T-helper 2 cell treated with Interferon-gamma antibody and Interleukin-4, amounts not matched to agents 5 μg/mL and 100 μg/mL, for 36 hours (primary cell): ENCODE data around the gene C16orf95.

ENCODE experiments used
- DNase-seq: peaks from one replicate; pipeline ENCODE4 v3.0.0; 2021; ENCODE audit warnings: low spot score
- H3K27ac Mint-ChIP-seq: one replicate; pipeline ENCODE4 v1.8.0; 2021; ENCODE audit warnings: mild to moderate bottlenecking, mixed read lengths
- H3K27me3 Mint-ChIP-seq: one replicate; pipeline ENCODE4 v1.8.0; 2021; ENCODE audit warnings: low read depth, mixed read lengths
- H3K36me3 Mint-ChIP-seq: one replicate; pipeline ENCODE4 v1.8.0; 2021; ENCODE audit warnings: low read depth, mixed read lengths
- H3K4me1 Mint-ChIP-seq: one replicate; pipeline ENCODE4 v1.8.0; 2021; ENCODE audit warnings: low read depth, mixed read lengths
- H3K4me3 Mint-ChIP-seq: one replicate; pipeline ENCODE4 v1.8.0; 2022; ENCODE audit warnings: mild to moderate bottlenecking, moderate library complexity, mixed read lengths
- H3K9me3 Mint-ChIP-seq: one replicate; pipeline ENCODE4 v1.8.0; 2021; ENCODE audit warnings: mixed read lengths

Gene C16orf95

DNA sequence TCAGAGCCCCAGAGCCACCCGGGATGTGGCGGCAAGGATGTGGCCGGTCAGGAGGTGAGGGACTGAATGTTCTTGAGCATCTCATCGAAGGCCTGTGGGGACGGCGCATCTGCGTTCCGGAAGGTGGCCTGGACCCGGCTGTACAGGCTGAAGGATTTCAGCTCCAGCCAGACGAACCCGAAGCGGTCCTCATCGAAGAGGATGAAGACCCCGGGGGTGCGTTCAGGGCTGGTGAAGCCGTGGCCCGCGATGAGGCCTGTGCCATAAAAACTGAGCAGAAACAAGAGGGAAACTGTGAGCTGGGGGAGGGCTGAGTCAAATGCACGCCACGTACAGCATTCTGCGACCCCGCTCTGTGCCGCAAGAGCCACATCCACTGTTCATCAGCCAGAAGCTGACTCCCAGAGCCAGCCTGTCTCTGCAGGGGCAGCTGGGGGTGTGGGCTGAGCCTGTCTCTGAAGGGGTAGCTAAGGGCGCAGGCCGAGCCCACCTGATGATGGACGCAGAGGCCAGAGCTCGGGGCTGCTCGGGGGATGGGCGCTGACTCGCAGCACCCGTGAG is 14.1 kb upstream of the C16orf95 start:
- Mint-ChIP-seq H3K9me3 (no peaks in the 10 kb centered on the region), H3K27ac (no peak overlapping the region), H3K36me3 (peaks cover 11% of the 10 kb centered on the region), H3K4me3 (no peak overlapping the region), H3K4me1 (no peaks in the 10 kb centered on the region), H3K27me3 (no peaks in the 10 kb centered on the region)
- DNase-seq: no peak

DNA sequence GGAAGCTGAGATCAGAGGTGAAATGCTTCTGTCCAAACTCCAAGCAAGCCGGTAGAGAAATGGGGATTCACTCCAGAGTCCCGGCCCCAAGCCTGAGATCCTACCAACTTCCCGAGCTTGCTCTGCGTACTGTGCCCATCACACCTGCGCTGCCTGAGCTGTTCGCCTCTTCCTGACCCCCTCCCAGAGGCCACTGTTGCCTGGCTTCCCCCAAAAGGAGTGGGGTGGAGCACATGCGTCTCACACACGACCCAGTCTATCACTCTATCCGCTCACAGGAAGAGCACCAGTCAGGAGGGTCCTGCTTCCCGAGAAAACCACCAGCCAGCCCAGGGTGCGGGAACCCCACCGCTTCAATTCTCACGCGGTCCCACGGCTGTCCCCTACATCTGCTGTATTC is 13.5 kb upstream of the C16orf95 start:
- Mint-ChIP-seq H3K4me3 (no peak overlapping the region), H3K36me3 (peaks cover 11% of the 10 kb centered on the region), H3K4me1 (peaks cover 3% of the 10 kb centered on the region), H3K27ac (no peak overlapping the region), H3K27me3 (no peaks in the 10 kb centered on the region), H3K9me3 (no peaks in the 10 kb centered on the region)
- DNase-seq: no peak

DNA sequence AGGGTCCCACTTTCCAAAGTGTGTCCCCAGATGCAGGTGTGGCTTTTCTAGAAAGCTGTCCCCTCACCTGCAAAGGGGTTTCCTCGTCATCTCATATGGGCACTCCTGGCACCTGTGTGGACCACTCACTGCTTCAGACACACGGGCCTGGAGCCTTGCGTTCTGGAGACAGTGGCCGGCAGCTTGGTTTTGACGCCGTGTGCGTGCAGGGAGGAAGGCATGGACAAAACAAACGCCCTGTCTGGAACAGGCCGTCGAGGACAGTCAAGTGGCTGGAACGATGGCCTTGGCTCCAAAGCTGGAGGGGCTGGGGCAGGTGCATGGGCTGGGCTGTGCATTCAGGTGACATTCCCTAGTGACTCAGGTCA is 13.0 kb upstream of the C16orf95 start:
- DNase-seq: no peak
- Mint-ChIP-seq H3K36me3 (peaks cover 11% of the 10 kb centered on the region), H3K4me1 (peaks cover 5% of the 10 kb centered on the region), H3K27me3 (no peaks in the 10 kb centered on the region), H3K9me3 (no peaks in the 10 kb centered on the region), H3K27ac (no peak overlapping the region), H3K4me3 (no peak overlapping the region)

DNA sequence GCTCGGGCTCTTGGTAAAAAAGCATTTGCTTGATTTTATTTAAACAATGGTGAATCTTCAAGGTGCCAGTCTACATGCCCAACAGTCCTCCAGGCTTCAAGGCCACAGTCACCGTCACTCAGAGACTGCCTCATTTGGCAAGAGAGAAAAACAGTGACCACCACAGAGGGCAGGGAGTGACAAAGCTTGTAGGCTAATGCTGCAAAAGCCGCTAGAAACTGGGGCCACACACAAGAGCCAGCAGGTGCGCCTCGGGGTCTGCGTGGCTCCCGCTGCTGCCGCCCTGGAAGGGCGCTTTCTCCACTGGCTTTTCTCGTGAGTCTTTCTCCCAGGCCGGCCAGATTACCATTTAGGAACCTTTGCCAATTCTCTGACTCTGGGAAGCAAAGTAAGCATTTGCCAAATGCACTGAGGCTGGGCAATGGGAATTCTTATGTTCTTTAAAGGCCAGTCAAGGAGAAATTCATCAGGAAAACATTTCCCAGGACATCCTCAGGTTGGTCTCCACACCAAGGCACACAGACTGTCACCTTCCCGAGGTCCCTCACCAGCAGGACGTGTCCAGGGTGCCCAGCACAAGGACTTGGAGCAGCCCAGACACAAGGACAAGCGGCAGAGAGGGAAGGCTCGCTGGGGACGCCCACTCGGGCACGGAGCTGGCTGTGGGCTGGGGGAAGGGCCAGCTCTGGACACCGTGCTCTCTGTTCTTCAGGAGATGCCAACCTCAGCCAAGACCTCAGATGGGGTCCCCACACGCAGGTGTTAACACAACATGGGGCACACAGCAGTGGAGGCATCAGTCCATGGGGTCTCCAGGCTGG is 12.5 kb upstream of the C16orf95 start:
- H3K27ac Mint-ChIP-seq: no peak overlapping the region
- peaks cover 9% of the 10 kb centered on the region for H3K36me3 Mint-ChIP-seq

DNA sequence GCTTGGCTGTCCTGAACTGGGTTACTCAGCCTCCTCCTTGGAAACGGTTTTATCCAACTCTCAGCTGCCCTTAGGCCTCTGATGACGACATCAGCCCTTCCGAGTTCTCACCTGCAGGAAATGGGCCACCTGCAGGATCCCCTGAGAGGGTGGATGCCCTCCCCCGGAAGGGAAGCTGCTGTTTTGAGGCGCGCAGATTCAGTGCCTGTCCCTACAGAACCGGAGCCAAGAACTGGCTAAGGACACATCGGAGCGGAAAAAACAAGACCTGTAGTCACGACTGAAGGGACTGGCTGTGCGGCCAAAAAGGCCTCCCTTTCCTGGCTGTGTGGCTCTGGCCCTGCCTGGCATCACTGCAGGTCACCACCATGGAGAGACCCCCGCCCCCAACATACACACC is 11.7 kb upstream of the C16orf95 start:
- no peak for DNase-seq
- H3K4me1 Mint-ChIP-seq: peaks cover 5% of the 10 kb centered on the region
- H3K4me3 Mint-ChIP-seq: no peak overlapping the region
- H3K27ac Mint-ChIP-seq: no peak overlapping the region
- peaks cover 7% of the 10 kb centered on the region for H3K36me3 Mint-ChIP-seq
- H3K27me3 Mint-ChIP-seq: no peaks in the 10 kb centered on the region
- H3K9me3 Mint-ChIP-seq: no peaks in the 10 kb centered on the region

More for the DNA sequence above, 12.5 kb upstream of the C16orf95 start:
- DNase-seq: no peak
- Mint-ChIP-seq H3K27me3 (no peaks in the 10 kb centered on the region), H3K4me3 (no peak overlapping the region), H3K4me1 (peaks cover 5% of the 10 kb centered on the region), H3K9me3 (no peaks in the 10 kb centered on the region)

DNA sequence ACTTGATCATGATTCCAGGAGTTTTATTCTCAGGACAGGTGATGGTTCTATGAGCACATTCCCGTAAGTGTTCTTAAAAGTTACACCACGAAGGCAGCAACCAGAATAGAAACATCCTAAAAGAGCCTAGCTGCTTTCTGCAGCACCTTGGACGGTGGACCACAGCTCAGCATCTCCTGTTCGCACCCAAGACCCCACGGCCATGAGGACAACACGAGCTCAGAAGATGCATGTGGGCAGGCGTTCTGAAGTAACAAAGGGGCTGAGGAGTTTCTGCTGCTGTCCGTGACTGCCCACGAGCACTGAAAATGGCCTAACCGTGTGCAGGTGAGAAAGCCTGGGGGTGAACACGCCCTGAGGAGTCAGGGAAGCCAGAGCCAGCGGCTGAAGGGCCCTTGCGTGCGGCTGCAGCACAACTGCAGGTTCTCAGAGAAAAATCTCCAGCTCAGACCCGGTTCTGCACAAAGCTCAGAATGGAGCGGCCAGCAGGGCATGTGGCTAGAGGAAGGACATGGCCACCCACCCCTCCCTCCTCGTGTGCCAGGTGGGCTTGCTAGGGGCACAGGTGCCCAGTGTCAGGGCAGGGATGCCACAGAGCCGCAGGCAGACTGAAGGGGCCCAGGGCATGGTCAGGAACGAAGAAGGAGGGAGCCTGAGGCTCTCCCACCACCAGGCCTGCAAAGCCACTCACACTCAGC is 10.8 kb upstream of the C16orf95 start:
- H3K9me3 Mint-ChIP-seq: no peaks in the 10 kb centered on the region
- no peak for DNase-seq
- H3K36me3 Mint-ChIP-seq: peaks cover 7% of the 10 kb centered on the region
- H3K4me1 Mint-ChIP-seq: peaks cover 5% of the 10 kb centered on the region
- no peaks in the 10 kb centered on the region for H3K27me3 Mint-ChIP-seq
- H3K4me3 Mint-ChIP-seq: no peak overlapping the region
- H3K27ac Mint-ChIP-seq: no peak overlapping the region

DNA sequence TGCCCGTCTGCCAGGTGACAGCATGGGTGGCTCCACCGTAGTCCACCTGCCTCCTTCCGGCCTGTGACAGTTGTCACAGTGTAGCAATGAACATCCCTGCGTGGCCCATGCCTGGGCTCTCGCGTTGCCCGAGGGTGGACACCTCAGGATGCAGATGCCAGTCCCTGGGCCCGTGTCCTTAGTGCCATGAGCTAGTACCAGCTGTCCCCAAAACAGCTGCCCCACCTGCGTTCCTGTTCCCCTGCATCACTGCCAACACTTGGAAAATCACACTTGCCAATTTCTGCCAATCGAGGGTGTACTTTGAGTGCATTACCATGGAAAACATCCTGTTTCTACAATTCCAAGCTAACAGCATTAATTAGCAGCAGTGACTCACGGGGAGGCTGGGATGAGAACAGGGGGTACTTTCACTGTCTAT is 9.0 kb upstream of the C16orf95 start:
- peaks cover 5% of the 10 kb centered on the region for H3K36me3 Mint-ChIP-seq
- H3K4me1 Mint-ChIP-seq: peaks cover 5% of the 10 kb centered on the region
- no peaks in the 10 kb centered on the region for H3K9me3 Mint-ChIP-seq
- H3K27ac Mint-ChIP-seq: no peak overlapping the region
- DNase-seq: no peak
- no peaks in the 10 kb centered on the region for H3K27me3 Mint-ChIP-seq
- H3K4me3 Mint-ChIP-seq: no peak overlapping the region

DNA sequence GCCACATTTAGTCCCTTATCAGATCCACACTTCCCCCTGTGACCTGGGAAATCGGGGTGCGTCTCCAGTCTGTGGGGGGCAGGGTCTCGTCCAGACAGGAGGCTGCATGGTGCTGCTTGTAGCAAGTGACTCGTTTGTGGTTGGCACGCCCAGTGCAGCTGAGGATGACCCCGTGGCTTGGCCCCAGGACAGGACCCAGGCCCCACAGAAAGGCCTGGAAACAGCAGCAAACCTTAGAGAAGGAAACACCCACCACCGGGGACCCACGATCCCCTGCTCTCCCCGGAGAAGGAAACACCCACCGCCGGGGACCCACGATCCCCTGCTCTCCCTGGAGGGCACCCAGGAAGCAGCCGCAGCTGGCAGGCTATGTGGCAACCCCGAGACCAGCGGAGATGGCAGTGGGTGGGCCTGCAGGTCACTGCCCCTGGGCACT is 8.2 kb upstream of the C16orf95 start:
- Mint-ChIP-seq H3K9me3 (no peaks in the 10 kb centered on the region), H3K27ac (no peak overlapping the region), H3K4me3 (no peak overlapping the region), H3K27me3 (no peaks in the 10 kb centered on the region), H3K4me1 (peaks cover 5% of the 10 kb centered on the region), H3K36me3 (no peaks in the 10 kb centered on the region)
- DNase-seq: no peak

DNA sequence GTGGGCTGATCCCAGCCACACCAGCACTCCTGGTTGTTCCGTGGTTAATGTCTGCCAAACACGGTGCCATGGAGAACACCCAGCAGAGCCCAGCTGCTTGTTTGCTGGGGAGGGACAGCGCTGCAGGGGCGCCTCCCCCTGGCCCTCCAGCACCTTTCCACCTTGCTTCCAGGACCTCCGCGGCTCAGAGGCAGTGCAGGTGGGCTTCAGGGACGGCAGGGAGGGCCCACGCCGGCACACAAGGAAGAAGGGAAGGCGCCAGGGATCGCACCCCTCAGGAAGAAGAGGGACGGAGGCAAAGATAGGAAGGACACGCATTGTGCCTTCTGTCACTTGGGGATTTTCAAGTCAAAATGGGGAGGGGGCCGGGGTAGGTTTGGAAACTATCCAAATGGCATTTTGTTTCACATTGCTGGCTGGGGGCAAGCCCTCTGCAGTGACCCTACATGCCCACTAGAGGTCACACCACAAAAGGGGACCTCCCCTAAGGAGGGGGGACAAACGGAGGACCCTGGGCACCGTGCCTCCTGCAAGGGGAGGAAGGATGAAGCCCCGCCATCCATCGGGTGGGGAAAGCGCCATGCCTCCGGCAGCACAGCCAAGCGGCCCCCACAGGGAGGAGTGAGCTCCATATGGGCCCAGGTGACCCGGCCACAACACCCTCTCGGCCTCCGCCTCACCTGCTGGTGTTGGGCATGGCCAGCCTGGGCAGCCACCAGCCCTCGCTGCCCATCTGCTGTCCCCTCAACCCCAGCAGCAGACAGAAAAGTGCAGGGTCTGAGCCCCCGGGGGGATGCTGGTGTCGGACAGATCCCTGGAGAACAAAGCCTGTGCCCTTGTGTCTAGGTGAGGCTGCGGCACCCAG is 7.5 kb upstream of the C16orf95 start:
- Mint-ChIP-seq H3K27ac (no peak overlapping the region), H3K4me3 (no peak overlapping the region)

DNA sequence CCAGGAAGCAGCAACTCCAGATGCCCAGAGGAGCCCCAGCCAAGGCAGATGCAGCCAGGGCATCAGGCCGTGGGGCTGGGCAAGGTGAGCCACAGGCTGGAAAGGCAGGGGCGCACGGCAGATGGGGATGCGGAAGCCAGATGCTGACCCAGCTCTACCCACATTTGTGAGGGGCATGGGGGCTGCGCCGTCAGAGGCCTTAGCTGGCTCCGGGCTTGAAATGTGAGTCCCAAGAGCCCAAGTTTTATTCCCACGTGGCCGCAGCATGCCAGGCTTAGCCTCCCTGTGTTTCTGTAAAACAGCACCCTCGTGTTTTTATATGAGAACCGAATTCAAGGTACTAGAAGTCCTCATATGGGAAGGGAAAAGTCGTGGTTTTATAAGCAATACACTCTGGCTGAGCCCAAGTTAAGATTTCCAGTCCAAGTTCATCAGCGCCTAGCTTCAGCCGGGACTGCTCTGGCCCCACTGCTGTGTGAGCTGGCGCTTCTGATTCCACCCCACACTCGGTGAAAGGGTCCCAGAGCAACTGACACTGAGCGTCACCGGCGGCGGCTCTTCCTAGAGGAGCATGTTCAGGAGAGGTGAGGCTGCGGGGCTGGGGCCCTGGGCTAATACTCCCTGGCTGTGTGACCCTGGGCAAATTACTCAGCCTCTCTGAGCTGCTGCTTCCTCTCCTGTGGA is 6.7 kb upstream of the C16orf95 start:
- no peak for DNase-seq
- peaks cover 8% of the 10 kb centered on the region for H3K4me1 Mint-ChIP-seq

More for the DNA sequence above, 7.5 kb upstream of the C16orf95 start:
- no peaks in the 10 kb centered on the region for H3K27me3 Mint-ChIP-seq
- DNase-seq: no peak
- no peaks in the 10 kb centered on the region for H3K9me3 Mint-ChIP-seq
- H3K4me1 Mint-ChIP-seq: peaks cover 5% of the 10 kb centered on the region
- H3K36me3 Mint-ChIP-seq: no peaks in the 10 kb centered on the region

DNA sequence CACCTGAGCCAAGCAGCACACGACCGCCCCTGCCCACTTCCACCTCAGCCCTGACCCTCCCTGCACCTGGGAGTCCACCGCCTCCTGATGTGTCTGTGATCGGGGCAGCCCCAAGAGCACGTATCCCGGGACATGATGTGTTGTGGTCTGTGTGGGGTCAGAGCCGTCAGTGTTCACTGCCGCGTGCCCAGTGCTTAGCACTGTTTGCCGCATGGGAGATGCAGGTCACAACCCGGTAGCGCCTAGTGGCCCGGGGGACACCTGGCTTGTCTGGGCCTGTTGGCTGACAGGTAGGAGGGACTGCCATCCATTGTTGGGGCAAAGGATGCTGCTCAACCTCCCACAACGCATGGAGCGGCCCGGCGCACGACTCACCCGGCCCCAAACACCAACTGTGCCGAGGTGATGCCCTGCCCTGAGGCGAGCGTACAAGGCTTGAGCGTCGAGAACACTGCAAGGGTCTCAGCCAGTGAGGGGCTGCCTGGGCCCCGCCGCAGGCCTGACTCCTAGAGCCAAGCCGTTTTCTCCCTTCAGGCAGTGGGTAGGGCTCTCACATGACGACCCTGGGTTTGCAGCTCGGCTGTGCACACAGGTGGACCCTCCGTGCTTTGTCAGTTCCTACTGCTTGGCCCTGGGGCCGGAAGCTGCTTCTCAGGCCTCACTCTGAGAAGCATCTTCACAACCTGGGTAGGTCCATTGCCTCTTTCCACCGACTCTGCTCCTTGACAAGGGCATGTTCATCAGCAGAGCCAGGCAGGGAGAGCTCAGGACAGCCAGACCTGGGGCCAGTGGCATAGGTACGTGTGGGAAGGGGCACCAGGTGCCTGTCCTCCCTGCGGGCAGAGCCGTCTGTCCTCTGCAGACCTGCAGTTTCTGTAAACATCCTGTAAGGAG is 5.9 kb upstream of the C16orf95 start:
- Mint-ChIP-seq H3K27me3 (no peaks in the 10 kb centered on the region), H3K36me3 (peaks cover 10% of the 10 kb centered on the region), H3K9me3 (no peaks in the 10 kb centered on the region), H3K4me3 (no peak overlapping the region), H3K4me1 (peaks cover 14% of the 10 kb centered on the region), H3K27ac (no peak overlapping the region)
- no peak for DNase-seq

More for the DNA sequence above, 6.7 kb upstream of the C16orf95 start:
- Mint-ChIP-seq H3K4me3 (no peak overlapping the region), H3K27me3 (no peaks in the 10 kb centered on the region), H3K36me3 (peaks cover 3% of the 10 kb centered on the region), H3K9me3 (no peaks in the 10 kb centered on the region), H3K27ac (no peak overlapping the region)

DNA sequence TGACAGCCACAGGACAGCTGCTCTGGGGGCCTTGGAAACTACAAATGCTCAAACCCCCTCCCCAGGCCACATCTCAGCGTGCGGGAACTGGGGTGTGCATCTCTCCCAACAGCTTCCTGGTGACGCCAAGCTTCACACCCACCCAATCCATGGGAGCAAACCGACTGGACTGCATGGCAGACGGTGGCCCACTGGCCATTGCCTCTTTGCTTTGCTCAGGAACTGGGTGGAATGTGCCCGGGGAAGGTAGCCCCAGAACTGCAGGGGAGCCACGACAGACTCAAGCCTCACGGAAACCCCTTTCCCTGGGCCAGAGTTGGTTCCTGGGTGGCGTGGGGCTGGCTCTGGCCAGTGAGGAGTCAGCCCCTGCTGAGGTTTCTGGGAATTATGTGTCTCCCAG is 5.2 kb upstream of the C16orf95 start:
- Mint-ChIP-seq H3K27me3 (no peaks in the 10 kb centered on the region), H3K27ac (no peak overlapping the region), H3K4me1 (peaks cover 14% of the 10 kb centered on the region), H3K9me3 (no peaks in the 10 kb centered on the region), H3K4me3 (no peak overlapping the region), H3K36me3 (peaks cover 12% of the 10 kb centered on the region)
- no peak for DNase-seq
